CD4-positive, alpha-beta T cell (primary cell): Measurements from ENCODE around the gene RNU7-1. TPM values are rescaled to one million over a fixed set of nuclear protein-coding genes. Genes with fewer than 3 reads are reported as not detected.
A peak's percentile ranks its signal among the peaks of the same experiment; 100 is the strongest.

Source experiments
- ATAC-seq: fragments of 200-7000 bp; cut with Tn5 transposase; one replicate; pipeline ENCODE4 v1.10.0; 2022; ENCODE audit warnings: mild to moderate bottlenecking; ENCODE audit not compliant: poor library complexity
- CTCF ChIA-PET: fragments of 350-600 bp; sonication (Branson Sonifier 250); formaldehyde crosslinking; loops from one replicate; lab custom pipeline; 2021; ENCODE audit warnings: antibody characterized with exemption, inconsistent platforms; lab: Charles Lee
- POLR2A ChIA-PET: fragments of 350-600 bp; sonication (Branson Sonifier 250); formaldehyde crosslinking; loops from one replicate; lab custom pipeline; 2021; ENCODE audit warnings: antibody characterized with exemption, inconsistent platforms; lab: Charles Lee
- DNase-seq, 14 experiments: peaks; one replicate each; pipeline ENCODE4 v3.0.0-alpha.2; 2013 to 2020; ENCODE audit warnings: mixed read lengths in 2 of 14
- H3K27ac ChIP-seq, 2 donors: one replicate each; pipeline versions ENCODE4 v1.5.1 to v1.7.0; 2013; ENCODE audit warnings: low read length in 2 of 2, low read depth in 1 of 2, mild to moderate bottlenecking in 1 of 2
- H3K27me3 ChIP-seq, 2 experiments: 1 replicate in 1 of 2; 2 replicates in 1 of 2; pipeline versions ENCODE4 v1.6.1 to v1.7.0; 2013; ENCODE audit warnings: low read length in 2 of 2, control low read depth in 1 of 2, mild to moderate bottlenecking in 1 of 2, moderate library complexity in 1 of 2; ENCODE audit not compliant: insufficient read depth in 2 of 2, control insufficient read depth in 1 of 2
- H3K36me3 ChIP-seq: one replicate; pipeline ENCODE4 v1.6.1; 2013; ENCODE audit warnings: low read length, control low read depth; ENCODE audit not compliant: insufficient read depth
- H3K4me1 ChIP-seq: one replicate; pipeline ENCODE4 v1.6.1; 2013; ENCODE audit warnings: low read length, control low read depth; ENCODE audit not compliant: insufficient read depth
- H3K4me3 ChIP-seq: one replicate; pipeline ENCODE4 v1.5.1; 2013; ENCODE audit warnings: mild to moderate bottlenecking, low read length, moderate library complexity
- H3K9me3 ChIP-seq, 2 experiments: 1 replicate in 1 of 2; 2 replicates in 1 of 2; pipeline versions ENCODE4 v1.6.1 to v1.7.0; 2013; ENCODE audit warnings: low read length in 2 of 2, mild to moderate bottlenecking in 2 of 2, control low read depth in 1 of 2, moderate library complexity in 1 of 2; ENCODE audit not compliant: control insufficient read depth in 1 of 2, insufficient read depth in 1 of 2
- H3K27ac Mint-ChIP-seq: one replicate; pipeline ENCODE4 v1.8.0; 2020; ENCODE audit warnings: mixed read lengths
- H3K27me3 Mint-ChIP-seq: one replicate; pipeline ENCODE4 v1.8.0; 2021; ENCODE audit warnings: mixed read lengths
- H3K36me3 Mint-ChIP-seq: one replicate; pipeline ENCODE4 v1.8.0; 2021; ENCODE audit warnings: low read depth, mixed read lengths
- H3K4me1 Mint-ChIP-seq: one replicate; pipeline ENCODE4 v1.8.0; 2021; ENCODE audit warnings: low read depth, mixed read lengths
- H3K4me3 Mint-ChIP-seq: one replicate; pipeline ENCODE4 v1.8.0; 2020; ENCODE audit warnings: mild to moderate bottlenecking, mixed read lengths
- H3K9me3 Mint-ChIP-seq: one replicate; pipeline ENCODE4 v1.8.0; 2020; ENCODE audit warnings: mixed read lengths
- intact Hi-C, 2 experiments: fragments of 100-400 bp; cut with DNase I in 1 of 2; cut with micrococcal nuclease in 1 of 2; formaldehyde crosslinking; loops; one replicate each; pipeline versions ENCODE4 v1.15.1 to v1.9.0; 2023 to 2025; cut with DNase I, micrococcal nuclease
- total RNA-seq, 174 experiments: library from RNA in 2 of 174; stranded (reverse) in 2 of 174; gene quantifications; one replicate each; pipeline ENCODE4 v1.2.3 and lab custom pipeline; 2021 to 2026
- TF ChIP-seq, protein P1 (sequence below): fragments of 200-600 bp; IDR thresholded peaks from one replicate; pipeline ENCODE4 v1.8.0; 2022; ENCODE audit warnings: antibody characterized with exemption, mild to moderate bottlenecking

The RNU7-1 gene
- total RNA-seq, 2 experiments from 2014 or later = not detected

GRCh38 chr12:6928703-6929407, 14.8 kb upstream of the RNU7-1 start:
- Histone ChIP-seq H3K4me3 (peak overlapping the region; percentile 65), H3K9me3 (no peaks in the 10 kb centered on the region), H3K27ac (peak overlapping the region; percentile 79 to 82), H3K27me3 (no peaks in the 10 kb centered on the region), H3K4me1 (peaks cover 59% of the 10 kb centered on the region), H3K36me3 (peaks cover 3% of the 10 kb centered on the region)
- ATAC-seq = no peak
- Mint-ChIP-seq H3K4me3 (peak overlapping the region; percentile 90), H3K27me3 (no peaks in the 10 kb centered on the region), H3K4me1 (peaks cover 69% of the 10 kb centered on the region), H3K27ac (peak overlapping the region; percentile 87), H3K9me3 (no peaks in the 10 kb centered on the region), H3K36me3 (peaks cover 15% of the 10 kb centered on the region)
- CTCF ChIA-PET = interaction anchor here (0.7 to 4.0 kb wide), 4 partner anchors 8 to 59 kb away, joined by 3 to 26 read pairs (median 4); partner anchors contain the start of gene SPSB2
- intact Hi-C loops = no loop called here
- TF ChIP-seq, protein P1, sequence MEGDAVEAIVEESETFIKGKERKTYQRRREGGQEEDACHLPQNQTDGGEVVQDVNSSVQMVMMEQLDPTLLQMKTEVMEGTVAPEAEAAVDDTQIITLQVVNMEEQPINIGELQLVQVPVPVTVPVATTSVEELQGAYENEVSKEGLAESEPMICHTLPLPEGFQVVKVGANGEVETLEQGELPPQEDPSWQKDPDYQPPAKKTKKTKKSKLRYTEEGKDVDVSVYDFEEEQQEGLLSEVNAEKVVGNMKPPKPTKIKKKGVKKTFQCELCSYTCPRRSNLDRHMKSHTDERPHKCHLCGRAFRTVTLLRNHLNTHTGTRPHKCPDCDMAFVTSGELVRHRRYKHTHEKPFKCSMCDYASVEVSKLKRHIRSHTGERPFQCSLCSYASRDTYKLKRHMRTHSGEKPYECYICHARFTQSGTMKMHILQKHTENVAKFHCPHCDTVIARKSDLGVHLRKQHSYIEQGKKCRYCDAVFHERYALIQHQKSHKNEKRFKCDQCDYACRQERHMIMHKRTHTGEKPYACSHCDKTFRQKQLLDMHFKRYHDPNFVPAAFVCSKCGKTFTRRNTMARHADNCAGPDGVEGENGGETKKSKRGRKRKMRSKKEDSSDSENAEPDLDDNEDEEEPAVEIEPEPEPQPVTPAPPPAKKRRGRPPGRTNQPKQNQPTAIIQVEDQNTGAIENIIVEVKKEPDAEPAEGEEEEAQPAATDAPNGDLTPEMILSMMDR = no peak
- POLR2A ChIA-PET = interaction anchor here (1.0 to 6.4 kb wide), 8 partner anchors 8 to 77 kb away, joined by 3 to 76 read pairs (median 8); partner anchors contain the start of genes C12orf57, CDCA3, ENO2 and PTPN6
- DNase-seq = peak in 2 of 14 experiments; percentile 32 to 42

DNA sequence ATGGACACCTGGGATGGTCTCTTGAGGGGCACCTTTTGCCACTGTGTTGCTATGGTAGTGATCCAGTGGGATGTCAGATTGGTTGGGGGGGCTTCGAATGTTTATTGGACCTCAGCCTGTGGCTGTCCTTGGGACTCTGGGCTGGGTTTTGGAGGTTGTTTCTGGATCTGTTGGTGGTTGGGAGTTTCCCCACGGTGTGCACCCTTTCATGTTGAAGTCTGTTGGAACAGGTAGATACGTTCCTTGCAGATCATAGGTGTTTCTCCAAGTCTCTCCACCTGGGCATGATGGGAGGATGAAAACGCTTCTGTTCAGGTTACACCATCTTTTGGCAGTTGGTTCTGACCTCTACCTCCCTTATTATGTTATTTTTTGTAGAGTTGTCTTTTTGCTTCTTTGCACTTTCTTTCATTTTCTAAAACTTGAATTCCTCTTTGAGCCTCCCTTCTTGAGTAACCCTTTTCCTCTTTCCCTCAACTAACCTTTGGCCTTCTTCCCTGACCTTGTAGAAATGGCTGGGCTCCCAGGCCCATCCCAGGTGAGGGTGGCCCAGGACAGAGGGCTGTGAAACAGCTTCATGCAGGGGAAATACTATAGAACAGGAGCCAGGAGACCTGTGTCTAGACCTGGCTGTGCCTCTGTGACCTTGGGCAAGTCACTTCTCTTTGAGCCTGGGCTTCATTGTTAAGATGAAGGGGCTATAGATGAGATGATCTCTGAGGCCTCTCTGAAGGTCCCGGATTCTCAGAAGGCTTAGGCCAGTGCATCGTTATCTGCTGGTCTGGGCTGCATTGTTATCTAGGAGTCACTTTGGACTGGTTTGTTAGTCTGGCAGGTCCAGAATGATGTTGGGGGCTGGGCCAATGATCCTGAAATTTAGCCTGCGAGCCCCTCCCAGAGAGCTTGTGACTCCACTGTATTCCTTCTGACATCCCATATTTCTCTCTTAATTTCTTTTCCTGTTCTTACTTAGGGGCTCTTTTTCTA, 13.9 kb upstream of the RNU7-1 start:
- peak overlapping the region; percentile 35 to 82 for H3K27ac ChIP-seq
- Mint-ChIP-seq H3K4me1 (peaks cover 70% of the 10 kb centered on the region), H3K9me3 (no peaks in the 10 kb centered on the region), H3K27me3 (no peaks in the 10 kb centered on the region), H3K36me3 (peaks cover 15% of the 10 kb centered on the region), H3K4me3 (peak overlapping the region; percentile 90), H3K27ac (peak overlapping the region; percentile 87)
- H3K9me3 ChIP-seq = no peaks in the 10 kb centered on the region
- intact Hi-C loops = no loop called here
- peak in 2 of 14 experiments; percentile 47 to 52 for DNase-seq
- peaks cover 50% of the 10 kb centered on the region for H3K4me1 ChIP-seq
- no peak for ATAC-seq
- POLR2A ChIA-PET = interaction anchor here (0.8 to 6.4 kb wide), 7 partner anchors 7 to 78 kb away, joined by 3 to 76 read pairs (median 4); partner anchors contain the start of genes C12orf57, CDCA3, ENO2 and RNU7-1
- H3K4me3 ChIP-seq = no peak overlapping the region
- peaks cover 6% of the 10 kb centered on the region for H3K36me3 ChIP-seq
- no peaks in the 10 kb centered on the region for H3K27me3 ChIP-seq
- TF ChIP-seq, protein P1 = no peak
- CTCF ChIA-PET = interaction anchor here (0.7 to 4.0 kb wide), 5 partner anchors 7 to 60 kb away, joined by 3 to 26 read pairs (median 3); partner anchors contain the start of gene SPSB2

- ChIA-PET CTCF (interaction anchor here (1.0 kb wide), 1 partner anchor 32 kb away, joined by 3 read pairs; no protein-coding TSS in a partner anchor), POLR2A (no interaction called here)
- ATAC-seq = no peak
- Mint-ChIP-seq H3K36me3 (peaks cover 30% of the 10 kb centered on the region), H3K27me3 (no peaks in the 10 kb centered on the region), H3K4me1 (peaks cover 78% of the 10 kb centered on the region), H3K9me3 (no peaks in the 10 kb centered on the region), H3K4me3 (peak overlapping the region; percentile 75), H3K27ac (peak overlapping the region; percentile 95)
- DNase-seq = peak in 2 of 14 experiments; percentile 47 to 59
- Histone ChIP-seq H3K27me3 (no peaks in the 10 kb centered on the region), H3K4me3 (no peak overlapping the region), H3K27ac (peak overlapping the region; percentile 9 to 30), H3K4me1 (peaks cover 59% of the 10 kb centered on the region), H3K9me3 (no peaks in the 10 kb centered on the region), H3K36me3 (peaks cover 17% of the 10 kb centered on the region)
- TF ChIP-seq, protein P1 = no peak
- intact Hi-C loops = no loop called here
Observed at GRCh38 chr12:6932766-6933165, 10.8 kb upstream of the RNU7-1 start.
